Trophoblast cell (in vitro differentiated cells and primary cell): ENCODE data around the gene NFXL1.
"Not testable (repeated sequence)": the region's sequence is repeated elsewhere in the genome, so short reads cannot be mapped to it uniquely, and the experiment has no call there.

Experiments
- DNase-seq, 2 donors: peaks; one replicate each; pipeline ENCODE4 v3.0.0-alpha.2; 2016
- H2AFZ ChIP-seq: 2 replicates; pipeline ENCODE4 v1.6.1; 2013; ENCODE audit warnings: low read length, moderate library complexity, mild to moderate bottlenecking; ENCODE audit not compliant: insufficient read depth, poor library complexity
- H2AK5ac ChIP-seq: 2 replicates; pipeline ENCODE4 v1.6.1; 2013; ENCODE audit warnings: mild to moderate bottlenecking, low read length
- H2BK120ac ChIP-seq: 2 replicates; pipeline ENCODE4 v1.6.1; 2013; ENCODE audit warnings: low read length, mild to moderate bottlenecking, moderate library complexity; ENCODE audit not compliant: insufficient read depth, poor library complexity
- H2BK12ac ChIP-seq: 2 replicates; pipeline ENCODE4 v1.6.1; 2013; ENCODE audit warnings: mild to moderate bottlenecking, low read length, moderate library complexity
- H2BK5ac ChIP-seq: 2 replicates; pipeline ENCODE4 v1.6.1; 2013; ENCODE audit warnings: low read length, low read depth, moderate library complexity, mild to moderate bottlenecking; ENCODE audit not compliant: poor library complexity
- H3K14ac ChIP-seq: 2 replicates; pipeline ENCODE4 v1.6.1; 2013; ENCODE audit warnings: mild to moderate bottlenecking, low read length
- H3K18ac ChIP-seq: 2 replicates; pipeline ENCODE4 v1.6.1; 2013; ENCODE audit warnings: mild to moderate bottlenecking, low read length
- H3K23ac ChIP-seq: 2 replicates; pipeline ENCODE4 v1.6.1; 2013; ENCODE audit warnings: low read length
- H3K27ac ChIP-seq: 2 replicates; pipeline ENCODE4 v1.5.1; 2013; ENCODE audit warnings: low read depth, mild to moderate bottlenecking, inconsistent platforms, low read length, moderate library complexity
- H3K27me3 ChIP-seq: 2 replicates; pipeline ENCODE4 v1.6.1; 2013; ENCODE audit warnings: inconsistent platforms, mild to moderate bottlenecking, low read length, moderate library complexity; ENCODE audit not compliant: insufficient read depth
- H3K36me3 ChIP-seq, 2 experiments: 1 replicate in 1 of 2; 2 replicates in 1 of 2; pipeline ENCODE4 v1.6.1; 2013; ENCODE audit warnings: low read length in 2 of 2, mild to moderate bottlenecking in 2 of 2, moderate library complexity in 1 of 2; ENCODE audit not compliant: insufficient read depth in 2 of 2, control insufficient read depth in 1 of 2
- H3K4ac ChIP-seq: 2 replicates; pipeline ENCODE4 v1.6.1; 2013; ENCODE audit warnings: low read depth, mild to moderate bottlenecking, low read length, moderate library complexity
- H3K4me1 ChIP-seq, 2 experiments: 1 replicate in 1 of 2; 2 replicates in 1 of 2; pipeline ENCODE4 v1.6.1; 2013; ENCODE audit warnings: low read length in 2 of 2, mild to moderate bottlenecking in 2 of 2, moderate library complexity in 1 of 2; ENCODE audit not compliant: insufficient read depth in 2 of 2, control insufficient read depth in 1 of 2
- H3K4me2 ChIP-seq: 2 replicates; pipeline ENCODE4 v1.6.1; 2013; ENCODE audit warnings: inconsistent platforms, mild to moderate bottlenecking, low read length, moderate library complexity
- H3K4me3 ChIP-seq: 2 replicates; pipeline ENCODE4 v1.5.1; 2013; ENCODE audit warnings: mild to moderate bottlenecking, low read depth, low read length, inconsistent platforms
- H3K79me1 ChIP-seq: one replicate; pipeline ENCODE4 v1.6.1; 2013; ENCODE audit warnings: low read length
- H3K79me2 ChIP-seq: 2 replicates; pipeline ENCODE4 v1.6.1; 2013; ENCODE audit warnings: low read length, mild to moderate bottlenecking; ENCODE audit not compliant: control insufficient read depth, insufficient read depth, poor library complexity
- H3K9ac ChIP-seq: 2 replicates; pipeline ENCODE4 v1.6.1; 2013; ENCODE audit warnings: mild to moderate bottlenecking, low read length
- H3K9me3 ChIP-seq: 2 replicates; pipeline ENCODE4 v1.6.1; 2013; ENCODE audit warnings: low read depth, mild to moderate bottlenecking, control low read depth, inconsistent platforms, low read length; ENCODE audit not compliant: insufficient read depth
- H4K12ac ChIP-seq: 2 replicates; pipeline ENCODE4 v1.6.1; 2013; ENCODE audit warnings: low read depth, mild to moderate bottlenecking, low read length, moderate library complexity
- H4K8ac ChIP-seq: 2 replicates; pipeline ENCODE4 v1.6.1; 2013; ENCODE audit warnings: low read depth, mild to moderate bottlenecking, low read length, moderate library complexity
- H4K91ac ChIP-seq: one replicate; pipeline ENCODE4 v1.6.1; 2013; ENCODE audit warnings: low read depth, mild to moderate bottlenecking, low read length, moderate library complexity
- WGBS: extraction: QIAGEN DNeasy Blood & Tissue Kit; methylation state at CpG from one replicate; pipeline ENCODE4 v1.1.7; 2013; ENCODE audit warnings: missing lambda C conversion rate; ENCODE audit not compliant: insufficient read length, insufficient coverage; ENCODE audit errors: extremely low coverage; 5-methylcytosine and 5-hydroxymethylcytosine counted together

The NFXL1 gene

DNA sequence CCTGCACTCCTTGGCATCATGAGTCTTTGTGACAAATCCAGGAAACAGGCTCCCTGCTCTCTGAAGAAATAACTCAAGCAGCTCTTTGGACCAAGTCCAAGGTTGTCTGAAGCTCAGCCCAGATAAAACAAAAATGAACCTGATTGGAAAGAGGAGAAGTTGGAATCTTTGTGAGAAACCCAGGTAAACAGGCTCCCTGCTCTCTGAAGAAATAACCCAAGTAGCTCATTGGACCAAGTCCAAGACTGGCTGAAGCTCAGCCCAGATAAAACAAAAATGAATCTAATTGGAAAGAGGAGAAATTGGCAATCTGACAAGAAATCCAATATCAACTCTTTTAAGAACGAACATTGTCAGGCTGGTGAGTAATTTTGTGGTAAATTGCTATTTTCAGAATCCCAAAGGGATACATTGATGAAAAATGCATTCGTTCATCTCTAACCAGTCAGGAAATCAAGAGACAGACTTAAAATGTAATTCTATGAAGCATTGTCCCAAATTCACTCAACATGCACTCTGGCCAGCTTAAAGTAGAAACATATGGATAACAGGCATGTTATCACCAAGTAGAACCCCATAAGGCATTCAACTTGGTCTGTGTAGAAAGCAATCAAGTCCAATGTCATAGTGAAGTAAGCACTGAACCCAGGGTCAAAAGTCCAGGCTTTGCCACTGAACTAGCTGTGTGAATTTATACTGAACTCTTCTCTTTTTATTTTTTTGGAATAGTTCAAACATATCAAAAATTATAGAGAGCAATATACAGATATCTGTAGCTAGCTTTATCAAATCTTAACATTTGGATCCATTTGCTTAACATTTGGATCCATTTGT, 16.8 kb upstream of the NFXL1 start:
- DNase-seq: no peak
- Histone ChIP-seq H3K36me3 (no peaks in the 10 kb centered on the region), H3K23ac (no peak overlapping the region), H4K8ac (no peak overlapping the region), H2BK12ac (no peak overlapping the region), H3K14ac (no peak overlapping the region), H3K9me3 (no peaks in the 10 kb centered on the region), H3K18ac (no peak overlapping the region), H3K27me3 (no peaks in the 10 kb centered on the region), H3K4ac (no peak overlapping the region), H3K79me2 (no peaks in the 10 kb centered on the region), H2BK5ac (no peak overlapping the region), H3K9ac (no peak overlapping the region), H2BK120ac (no peak overlapping the region), H3K4me2 (no peak overlapping the region), H4K91ac (no peak overlapping the region), H3K4me1 (peaks cover 0 to 3% of the 10 kb centered on the region in 2 experiments), H2AK5ac (no peak overlapping the region), H4K12ac (no peak overlapping the region), H3K27ac (no peak overlapping the region), H3K79me1 (no peaks in the 10 kb centered on the region), H3K4me3 (no peak overlapping the region), H2AFZ (no peak overlapping the region)
- no CpG with 5 or more reads among the region's 2 CpGs for WGBS

DNA sequence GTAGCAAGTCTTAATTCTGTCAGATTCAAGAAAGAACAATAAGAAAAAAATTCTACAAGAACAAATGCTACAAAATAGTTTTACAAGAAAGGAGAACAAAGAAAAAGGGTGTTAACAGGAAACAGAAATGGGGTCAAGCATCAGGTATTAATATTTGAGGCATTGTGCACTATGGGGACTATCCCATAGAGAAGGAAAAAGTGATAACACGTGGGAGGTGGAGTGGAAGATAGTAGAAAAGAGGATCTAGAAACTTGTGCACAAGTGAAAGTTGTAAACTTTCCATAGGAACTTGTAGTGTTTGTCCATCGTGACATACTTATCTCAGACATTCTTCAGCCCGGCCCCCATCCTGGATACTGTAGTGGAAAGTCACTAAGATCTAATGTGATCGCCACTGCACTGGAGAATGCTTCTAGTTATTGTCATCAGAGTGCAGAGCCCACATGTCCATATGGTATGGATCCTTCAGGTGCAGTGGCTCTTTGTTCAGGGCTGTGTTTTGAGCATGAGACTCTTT, 15.4 kb upstream of the NFXL1 start:
- no peak overlapping the region for H2BK12ac ChIP-seq
- H3K79me1 ChIP-seq: no peaks in the 10 kb centered on the region
- no peak overlapping the region for H3K18ac ChIP-seq
- no peak overlapping the region for H2BK5ac ChIP-seq
- H3K79me2 ChIP-seq: no peaks in the 10 kb centered on the region
- no peak overlapping the region for H3K27ac ChIP-seq
- H4K91ac ChIP-seq: no peak overlapping the region
- no peak overlapping the region for H4K12ac ChIP-seq
- no peaks in the 10 kb centered on the region for H3K36me3 ChIP-seq
- H3K23ac ChIP-seq: no peak overlapping the region
- WGBS: no CpG with 5 or more reads among the region's 4 CpGs
- H3K9me3 ChIP-seq: no peaks in the 10 kb centered on the region
- H3K4me1 ChIP-seq: peaks cover 0 to 3% of the 10 kb centered on the region in 2 experiments
- no peak overlapping the region for H2AK5ac ChIP-seq
- H2BK120ac ChIP-seq: no peak overlapping the region
- no peak overlapping the region for H3K4me2 ChIP-seq
- no peak overlapping the region for H2AFZ ChIP-seq
- no peak overlapping the region for H3K4me3 ChIP-seq
- DNase-seq: no peak
- H3K9ac ChIP-seq: no peak overlapping the region
- H3K14ac ChIP-seq: no peak overlapping the region
- H3K27me3 ChIP-seq: no peaks in the 10 kb centered on the region
- no peak overlapping the region for H3K4ac ChIP-seq
- H4K8ac ChIP-seq: no peak overlapping the region

- H3K4ac ChIP-seq: no peak overlapping the region
- no peaks in the 10 kb centered on the region for H3K27me3 ChIP-seq
- H3K79me1 ChIP-seq: no peaks in the 10 kb centered on the region
- no peak overlapping the region for H3K18ac ChIP-seq
- H3K4me3 ChIP-seq: peak overlapping the region; percentile 51
- no peak overlapping the region for H2BK5ac ChIP-seq
- H3K36me3 ChIP-seq: no peaks in the 10 kb centered on the region
- H3K4me1 ChIP-seq: peaks cover 0 to 3% of the 10 kb centered on the region in 2 experiments
- H4K91ac ChIP-seq: no peak overlapping the region
- H3K14ac ChIP-seq: no peak overlapping the region
- H3K9me3 ChIP-seq: no peaks in the 10 kb centered on the region
- no peak overlapping the region for H3K23ac ChIP-seq
- no peaks in the 10 kb centered on the region for H3K79me2 ChIP-seq
- peak overlapping the region; percentile 58 for H3K4me2 ChIP-seq
- peak; percentile 88 to 92 for DNase-seq
- WGBS: no CpG with 5 or more reads among the region's 15 CpGs
- no peak overlapping the region for H4K8ac ChIP-seq
- no peak overlapping the region for H4K12ac ChIP-seq
- no peak overlapping the region for H3K27ac ChIP-seq
- H2BK120ac ChIP-seq: no peak overlapping the region
- no peak overlapping the region for H2AK5ac ChIP-seq
- no peak overlapping the region for H2AFZ ChIP-seq
- no peak overlapping the region for H2BK12ac ChIP-seq
- no peak overlapping the region for H3K9ac ChIP-seq
Observed at GRCh38 chr4:47926667-47927258, 12.4 kb upstream of the NFXL1 start.

DNA sequence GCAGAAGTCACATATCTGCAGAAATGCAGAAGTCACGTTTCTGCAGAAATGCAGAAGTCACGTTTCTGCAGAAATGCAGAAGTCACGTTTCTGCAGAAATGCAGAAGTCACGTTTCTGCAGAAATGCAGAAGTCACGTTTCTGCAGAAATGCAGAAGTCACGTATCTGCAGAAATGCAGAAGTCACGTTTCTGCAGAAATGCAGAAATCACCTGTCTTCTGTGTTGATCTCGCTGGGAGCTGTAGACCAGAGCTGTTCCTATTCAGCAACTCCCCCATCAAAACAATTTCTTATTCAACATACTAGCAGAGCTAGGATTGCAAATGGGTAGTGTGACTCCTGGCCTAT, 8.9 kb upstream of the NFXL1 start:
- H2AK5ac ChIP-seq, H2BK12ac ChIP-seq, H4K91ac ChIP-seq, H2AFZ ChIP-seq, H3K9me3 ChIP-seq, DNase-seq, H4K8ac ChIP-seq, H3K4me3 ChIP-seq, H3K36me3 ChIP-seq, H3K4me2 ChIP-seq, H3K18ac ChIP-seq, H3K27ac ChIP-seq, H4K12ac ChIP-seq, H3K4ac ChIP-seq, H3K9ac ChIP-seq, H3K14ac ChIP-seq, H2BK5ac ChIP-seq, H2BK120ac ChIP-seq, H3K79me2 ChIP-seq, H3K27me3 ChIP-seq, H3K79me1 ChIP-seq, H3K23ac ChIP-seq, H3K4me1 ChIP-seq: not testable (repeated sequence)
- WGBS: no CpG with 5 or more reads among the region's 8 CpGs
